Fibroblast of the aortic adventitia (primary cell): ENCODE measurements around the gene NIT1. TPM values are rescaled to one million over a fixed set of nuclear protein-coding genes. Genes with fewer than 3 reads are reported as not detected.

Experiments
- DNase-seq: peaks from one replicate; pipeline ENCODE4 v3.0.0-alpha.2; 2010; ENCODE audit warnings: low read depth
- H3K4me3 ChIP-seq: 2 replicates; pipeline ENCODE4 v1.5.1; 2011; ENCODE audit warnings: low read depth, mild to moderate bottlenecking, control low read depth, low read length, moderate library complexity
- CTCF ChIP-seq: IDR thresholded peaks from 2 replicates; pipeline ENCODE4 v1.5.1; 2011; ENCODE audit warnings: mild to moderate bottlenecking, low read length, control low read depth, inconsistent platforms; ENCODE audit not compliant: insufficient read depth
- total RNA-seq: library from RNA; depleted of rRNA; stranded (reverse); fragments of >200 nt; gene quantifications from 2 replicates; pipeline ENCODE4 v1.2.3, GENCODE V29; 2012; ENCODE audit warnings: low replicate concordance

The NIT1 gene
- total RNA-seq, 1 donor: 18.3 TPM

- H3K4me3 ChIP-seq: no peak overlapping the region
- TF ChIP-seq CTCF: no peak
- no peak for DNase-seq
Observed at GRCh38 chr1:161072751-161073449, 45.0 kb upstream of the NIT1 start.

DNA sequence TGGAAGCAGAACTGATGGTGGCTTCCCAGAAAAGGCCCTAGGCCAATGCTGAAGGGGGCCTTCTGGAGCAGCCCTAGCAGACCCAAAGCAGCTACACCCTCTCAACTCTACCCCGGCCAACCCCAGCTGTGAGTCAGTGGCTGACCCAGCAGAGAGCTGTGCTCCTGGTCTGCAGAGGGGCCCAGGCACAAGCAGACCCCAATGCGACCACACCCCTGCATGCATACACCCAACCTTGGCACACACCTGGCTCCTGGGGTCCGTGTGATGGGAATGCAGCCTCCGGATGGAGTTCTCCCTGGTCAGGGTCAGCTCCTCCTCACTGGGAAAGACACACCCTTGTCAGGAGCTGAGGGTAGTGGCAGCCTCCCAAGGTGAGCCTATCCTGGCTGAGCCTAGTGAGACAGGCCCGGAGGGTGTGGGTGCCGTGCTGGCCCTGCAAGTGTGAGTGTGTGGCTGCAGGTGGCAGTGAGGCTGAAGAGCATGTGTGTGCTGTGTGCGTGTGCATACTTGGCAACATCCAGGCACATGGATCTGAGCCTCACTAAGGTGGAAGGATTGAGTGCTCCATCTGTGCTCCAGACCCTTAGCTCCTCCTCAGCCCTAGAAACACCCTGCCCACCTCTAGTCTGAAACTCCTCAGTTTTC lies 44.3 kb upstream of the NIT1 start:
- TF ChIP-seq CTCF: no peak
- DNase-seq: no peak
- H3K4me3 ChIP-seq: no peak overlapping the region

DNA sequence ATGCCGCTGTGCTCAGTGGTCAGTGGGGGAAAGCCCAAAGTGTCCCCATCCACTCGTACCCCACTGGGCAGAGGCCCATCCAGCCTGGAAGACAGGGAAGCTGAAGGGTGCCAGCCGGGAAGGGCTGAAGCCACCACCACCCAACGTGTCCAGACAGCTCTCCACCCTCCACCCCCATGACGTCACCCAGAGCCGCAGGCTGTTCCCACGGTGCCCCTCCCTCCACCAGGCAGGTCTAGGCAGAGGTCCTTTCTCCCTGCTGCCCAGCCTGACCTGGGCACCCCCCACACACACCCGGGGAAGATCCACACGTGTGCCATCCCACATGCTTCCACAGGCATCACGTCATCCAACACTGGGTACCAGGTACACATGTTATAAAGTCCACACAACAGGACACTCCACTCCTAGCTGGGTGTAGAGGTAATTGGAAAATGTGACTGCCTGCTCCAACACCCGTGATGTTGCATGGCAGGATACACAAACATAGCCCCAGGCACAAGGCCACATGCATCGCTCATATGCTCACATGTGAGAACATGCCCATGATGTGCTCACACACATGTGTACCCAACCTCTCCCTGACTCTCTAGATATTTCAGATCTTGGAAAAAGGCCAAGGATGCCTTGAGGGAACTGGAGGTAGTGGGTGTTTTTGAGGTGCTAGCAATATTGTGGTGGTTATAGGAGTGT lies 43.1 kb upstream of the NIT1 start:
- H3K4me3 ChIP-seq: no peak overlapping the region
- no peak for TF ChIP-seq CTCF
- no peak for DNase-seq

DNA sequence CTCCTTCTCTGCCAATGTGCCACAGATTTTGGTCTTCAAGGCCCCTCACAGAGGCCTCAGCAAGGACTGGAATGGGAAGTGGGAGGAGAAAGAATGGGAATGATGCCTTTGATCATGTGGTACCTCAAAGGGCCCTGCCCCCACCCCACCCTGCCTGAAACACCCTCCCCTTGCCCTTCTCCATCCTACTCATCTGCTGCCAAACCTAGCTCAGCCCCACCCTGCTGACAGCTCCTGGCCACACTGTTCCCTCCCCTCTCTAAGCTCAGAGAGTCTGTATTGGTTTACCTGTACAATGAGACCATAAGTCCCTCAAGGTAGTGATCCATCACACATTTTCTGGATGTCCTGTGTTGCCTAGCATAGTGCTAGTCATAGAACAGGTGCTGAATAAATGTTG lies 41.5 kb upstream of the NIT1 start:
- no peak for DNase-seq
- no peak for TF ChIP-seq CTCF
- H3K4me3 ChIP-seq: no peak overlapping the region

DNA sequence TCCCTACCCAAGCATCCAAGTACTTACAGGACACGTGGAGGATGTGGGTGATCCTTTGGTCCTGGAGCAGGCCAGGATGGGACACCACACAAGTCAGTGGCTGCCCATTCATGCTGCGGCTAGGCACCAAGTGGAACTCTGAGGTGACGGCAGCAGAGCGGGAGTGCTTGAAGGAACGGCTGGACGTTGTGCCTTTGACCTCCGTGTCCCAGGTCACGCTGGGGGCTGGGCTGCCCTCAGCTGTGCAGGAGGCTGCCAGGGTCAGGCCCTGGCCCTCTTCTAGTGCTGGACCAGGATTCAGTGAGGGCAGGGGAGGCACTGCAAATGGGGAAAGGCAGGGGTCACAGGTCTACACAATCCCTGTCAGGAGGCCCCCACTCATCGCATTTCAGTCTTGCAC lies 40.5 kb upstream of the NIT1 start:
- H3K4me3 ChIP-seq: no peak overlapping the region
- TF ChIP-seq CTCF: no peak

DNA sequence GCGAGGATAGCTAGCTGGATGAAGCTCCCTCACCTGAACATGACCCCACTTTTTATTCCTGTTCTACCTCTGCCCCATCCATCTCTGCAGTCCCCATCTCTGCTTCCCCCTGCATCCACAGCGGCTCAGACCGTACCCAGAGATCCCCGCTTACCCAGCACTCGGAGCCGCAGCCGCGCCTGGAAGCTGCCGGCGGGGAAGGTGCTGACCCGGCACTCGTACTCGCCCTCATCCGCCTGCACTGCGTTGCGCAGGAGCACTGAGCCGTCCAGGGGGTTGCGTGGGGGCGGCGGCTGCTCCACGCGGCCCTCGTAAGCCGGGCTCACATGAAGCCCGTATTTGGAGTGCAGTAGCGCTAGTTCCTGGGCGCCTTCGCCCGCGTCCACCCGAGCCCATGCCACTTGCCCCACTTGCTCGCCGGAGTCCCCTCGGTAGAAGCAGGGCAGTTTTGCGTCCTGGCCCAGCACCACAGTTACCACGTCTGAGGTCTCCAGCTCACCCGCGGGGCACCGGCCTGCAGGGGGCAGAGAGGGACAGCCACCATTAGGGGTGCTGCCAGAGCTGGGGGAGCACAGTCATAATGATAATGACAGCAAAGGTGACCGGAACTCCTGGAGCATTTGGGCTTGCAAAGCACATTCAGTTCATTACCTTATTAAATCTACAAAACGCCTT lies 38.3 kb upstream of the NIT1 start:
- no peak for DNase-seq
- no peak overlapping the region for H3K4me3 ChIP-seq
- no peak for TF ChIP-seq CTCF

More for the DNA sequence above, 40.5 kb upstream of the NIT1 start:
- no peak for DNase-seq
